K562 (cell line): ENCODE measurements around the gene CPTP. TPM values are rescaled to one million over a fixed set of nuclear protein-coding genes. Genes with fewer than 3 reads are reported as not detected.

Experiments used
- ARID1B ChIP-seq: fragments of 450-650 bp; IDR thresholded peaks from 2 replicates; pipeline ENCODE4 v1.6.1; 2016; ENCODE audit warnings: antibody characterized with exemption, mild to moderate bottlenecking, inconsistent platforms
- BDP1 ChIP-seq: IDR thresholded peaks from 3 replicates; pipeline ENCODE4 v1.6.1; 2011; ENCODE audit not compliant: insufficient read length, insufficient read depth
- CREB1 ChIP-seq, 2 experiments: sonication (generic) in 1 of 2; formaldehyde crosslinking in 1 of 2; IDR thresholded peaks; 2 replicates each; pipeline versions ENCODE4 v1.6.1 to v1.8.0; 2012 to 2022; ENCODE audit warnings: inconsistent platforms in 1 of 2, mild to moderate bottlenecking in 1 of 2, missing genetic modification reagents in 1 of 2, moderate library complexity in 1 of 2
- DPF2 ChIP-seq: fragments of 450-650 bp; IDR thresholded peaks from 2 replicates; pipeline ENCODE4 v1.6.1; 2016
- FUS ChIP-seq: fragments of 200-400 bp; formaldehyde crosslinking; optimal IDR thresholded peaks from 2 replicates; pipeline ENCODE3; 2017; ENCODE audit warnings: low read depth, low read length
- HBP1 ChIP-seq: fragments of 450-650 bp; formaldehyde crosslinking; IDR thresholded peaks from 2 replicates; pipeline ENCODE4 v1.4.0; 2022; ENCODE audit warnings: missing genetic modification characterization
- ILK ChIP-seq: fragments of 450-650 bp; IDR thresholded peaks from 2 replicates; pipeline ENCODE4 v1.6.1; 2016; ENCODE audit warnings: missing genetic modification characterization, low read depth, mild to moderate bottlenecking, missing compliant biosample characterization, moderate library complexity, borderline replicate concordance
- KDM4B ChIP-seq, 2 experiments: fragments of 450-650 bp in 1 of 2; sonication (generic) in 1 of 2; IDR thresholded peaks; 2 replicates each; pipeline ENCODE4 v1.6.1; 2016 to 2017; ENCODE audit warnings: borderline replicate concordance in 2 of 2, antibody characterized with exemption in 1 of 2, low read depth in 1 of 2, mild to moderate bottlenecking in 1 of 2
- NCOA6 ChIP-seq: fragments of 450-650 bp; IDR thresholded peaks from 2 replicates; pipeline ENCODE4 v1.6.1; 2017; ENCODE audit warnings: mild to moderate bottlenecking
- NR2C1 ChIP-seq, 2 experiments: fragments of 450-650 bp; IDR thresholded peaks; 2 replicates each; pipeline ENCODE4 v1.6.1; 2017; ENCODE audit warnings: mild to moderate bottlenecking in 2 of 2, antibody characterized with exemption in 1 of 2, inconsistent platforms in 1 of 2, missing compliant biosample characterization in 1 of 2, missing genetic modification characterization in 1 of 2
- NR2F6 ChIP-seq: fragments of 450-650 bp; formaldehyde crosslinking; IDR thresholded peaks from 2 replicates; pipeline ENCODE4 v1.4.0; 2020; ENCODE audit warnings: mild to moderate bottlenecking
- PCBP1 ChIP-seq: fragments of 200-400 bp; formaldehyde crosslinking; IDR thresholded peaks from 2 replicates; pipeline ENCODE4 v1.6.1; 2018; ENCODE audit warnings: mild to moderate bottlenecking, low read depth, low read length; ENCODE audit not compliant: poor library complexity, severe bottlenecking
- POLR2A ChIP-seq: fragments of 450-650 bp; conservative IDR thresholded peaks from 2 replicates; pipeline ENCODE4 v1.6.1; 2016
- RAD21 ChIP-seq, 2 experiments: fragments of 250-450 bp in 1 of 2; fragments of 450-650 bp in 1 of 2; sonication (Bioruptor Pico) in 1 of 2; formaldehyde crosslinking in 1 of 2; IDR thresholded peaks in 1 of 2; conservative IDR thresholded peaks in 1 of 2; 2 replicates each; pipeline versions ENCODE4 v1.4.0 to v1.8.0; 2020 to 2022; ENCODE audit warnings: mild to moderate bottlenecking in 2 of 2, moderate library complexity in 1 of 2
- RB1 ChIP-seq: fragments of 450-650 bp; IDR thresholded peaks from 2 replicates; pipeline ENCODE4 v1.6.1; 2017; ENCODE audit warnings: low read depth, mild to moderate bottlenecking
- RBFOX2 ChIP-seq: fragments of 200-400 bp; formaldehyde crosslinking; IDR thresholded peaks from 2 replicates; pipeline ENCODE4 v1.6.1; 2017; ENCODE audit warnings: low read depth, mild to moderate bottlenecking, low read length, moderate library complexity
- RBM22 ChIP-seq: fragments of 200-400 bp; formaldehyde crosslinking; IDR thresholded peaks from 2 replicates; pipeline ENCODE4 v1.6.1; 2018; ENCODE audit warnings: low read length, low read depth; ENCODE audit not compliant: poor library complexity, severe bottlenecking
- STAG1 ChIP-seq: sonication (generic); formaldehyde crosslinking; IDR thresholded peaks from 2 replicates; pipeline ENCODE4 v1.5.0; 2020; ENCODE audit warnings: missing genetic modification reagents, borderline replicate concordance
- ZBTB8A ChIP-seq: fragments of 450-650 bp; IDR thresholded peaks from 2 replicates; pipeline ENCODE4 v1.6.1; 2018; ENCODE audit warnings: mild to moderate bottlenecking, moderate library complexity; ENCODE audit not compliant: partially characterized antibody
- ZNF23 ChIP-seq: fragments of 250-450 bp; sonication (Bioruptor Pico); IDR thresholded peaks from 2 replicates; pipeline ENCODE4 v1.4.0; 2020; ENCODE audit warnings: mild to moderate bottlenecking
- ZNF785 ChIP-seq: fragments of 250-450 bp; sonication (Bioruptor Pico); IDR thresholded peaks from 2 replicates; pipeline ENCODE4 v1.4.0; 2020; ENCODE audit warnings: mild to moderate bottlenecking
- polyA plus RNA-seq, 8 experiments: library from polyadenylated mRNA; depleted of rRNA in 4 of 8; stranded (reverse) in 5 of 8; unstranded in 3 of 8; fragments of >200 nt; fragmentation: Nextera tagmentation in 2 of 8; fragmentation: Illumina TruSeq in 1 of 8; extraction: Ambion mirVana in 2 of 8; extraction: Trizol in 1 of 8; gene quantifications; 2 replicates each; pipeline versions ENCODE4 v1.2.1 to v1.2.3, GENCODE V29; 2011 to 2014; ENCODE audit warnings: inconsistent platforms in 1 of 8, missing spikeins in 1 of 8
- total RNA-seq, 7 experiments: library from RNA; depleted of rRNA in 6 of 7; stranded (reverse); fragments of >200 nt in 6 of 7; fragmentation: Illumina TruSeq in 2 of 7; extraction: Trizol in 2 of 7; gene quantifications; 2 replicates each; pipeline versions ENCODE4 v1.2.1 to v1.2.3, GENCODE V29; 2011 to 2021; ENCODE audit warnings: low replicate concordance in 1 of 7

Gene CPTP
- total and polyA plus RNA-seq, 9 of the 15 experiments (the other 6 are each of a cell fraction or from before 2014, with no cell fraction given) = 0.11 to 25.8 (median 3.5) TPM

GRCh38 chr1:1371746-1372711, 47.4 kb downstream of the CPTP start (continued):
- 0 out of 2 replicates have a peak, but pooled peaks have one; percentile 17 for TF ChIP-seq STAG1 (CRISPR knock-in tag)
- TF ChIP-seq NCOA6 = no peak
- no peak for TF ChIP-seq NR2F6 (CRISPR knock-in tag)
- peak; percentile 71; the same call in 1 of the 2 replicates for TF ChIP-seq RB1
- no peak for TF ChIP-seq DPF2
- TF ChIP-seq ZNF23 (CRISPR knock-in tag) = no peak
- 0 out of 4 replicates have a peak, but pooled peaks of 1 of the 2 experiments have one; percentile 48 for TF ChIP-seq KDM4B (IDR thresholded peaks at IDR 0.05; ENCODE audit: borderline replicate concordance in 2 of 2, low read depth in 1 of 2)
- TF ChIP-seq NR2C1 (IDR thresholded peaks at IDR 0.05) = no peak
- no peak for TF ChIP-seq NR2C1 (tag; IDR thresholded peaks at IDR 0.05)
- TF ChIP-seq POLR2A = 0 out of 2 replicates have a peak, but pooled peaks have one; percentile 48
- peak; percentile 2; the same call in 1 of the 2 replicates for TF ChIP-seq HBP1 (CRISPR knock-in tag)
- peak; percentile 55 to 73 for TF ChIP-seq RAD21 (CRISPR knock-in tag; conservative IDR thresholded peaks at IDR 0.05 in 1 of 2, IDR thresholded peaks at IDR 0.05 in 1 of 2)
- TF ChIP-seq ILK = no peak
- TF ChIP-seq BDP1 = no peak
- TF ChIP-seq RBM22 = peak; percentile 80
- peak; percentile 22 for TF ChIP-seq FUS
- TF ChIP-seq RBFOX2 = peak; percentile 69
- no peak for TF ChIP-seq CREB1 (IDR thresholded peaks at IDR 0.05)
- TF ChIP-seq CREB1 (CRISPR knock-in tag; IDR thresholded peaks at IDR 0.05) = peak; percentile 22; the same call in 1 of the 2 replicates
- peak; percentile 55 for TF ChIP-seq PCBP1
- no peak for TF ChIP-seq ZBTB8A
- TF ChIP-seq ARID1B = no peak
- no peak for TF ChIP-seq ZNF785 (CRISPR knock-in tag)
